Measurements from ENCODE around the gene RBM19.

Gene RBM19

GRCh38 chr12:113886721-113887120 is 79.4 kb downstream of the RBM19 start:
- TF ChIP-seq, protein P1, sequence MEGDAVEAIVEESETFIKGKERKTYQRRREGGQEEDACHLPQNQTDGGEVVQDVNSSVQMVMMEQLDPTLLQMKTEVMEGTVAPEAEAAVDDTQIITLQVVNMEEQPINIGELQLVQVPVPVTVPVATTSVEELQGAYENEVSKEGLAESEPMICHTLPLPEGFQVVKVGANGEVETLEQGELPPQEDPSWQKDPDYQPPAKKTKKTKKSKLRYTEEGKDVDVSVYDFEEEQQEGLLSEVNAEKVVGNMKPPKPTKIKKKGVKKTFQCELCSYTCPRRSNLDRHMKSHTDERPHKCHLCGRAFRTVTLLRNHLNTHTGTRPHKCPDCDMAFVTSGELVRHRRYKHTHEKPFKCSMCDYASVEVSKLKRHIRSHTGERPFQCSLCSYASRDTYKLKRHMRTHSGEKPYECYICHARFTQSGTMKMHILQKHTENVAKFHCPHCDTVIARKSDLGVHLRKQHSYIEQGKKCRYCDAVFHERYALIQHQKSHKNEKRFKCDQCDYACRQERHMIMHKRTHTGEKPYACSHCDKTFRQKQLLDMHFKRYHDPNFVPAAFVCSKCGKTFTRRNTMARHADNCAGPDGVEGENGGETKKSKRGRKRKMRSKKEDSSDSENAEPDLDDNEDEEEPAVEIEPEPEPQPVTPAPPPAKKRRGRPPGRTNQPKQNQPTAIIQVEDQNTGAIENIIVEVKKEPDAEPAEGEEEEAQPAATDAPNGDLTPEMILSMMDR (IDR thresholded peaks at IDR 0.05; ENCODE audit: extremely low read depth, missing control alignments): no peak

GRCh38 chr12:113884392-113884791 is 81.7 kb downstream of the RBM19 start:
- TF ChIP-seq, protein P1 (IDR thresholded peaks at IDR 0.05; ENCODE audit: extremely low read depth, missing control alignments): no peak

More at GRCh38 chr12:113886721-113887120, 79.4 kb downstream of the RBM19 start:
- no peak for DNase-seq (ENCODE audit: low spot score)

DNA sequence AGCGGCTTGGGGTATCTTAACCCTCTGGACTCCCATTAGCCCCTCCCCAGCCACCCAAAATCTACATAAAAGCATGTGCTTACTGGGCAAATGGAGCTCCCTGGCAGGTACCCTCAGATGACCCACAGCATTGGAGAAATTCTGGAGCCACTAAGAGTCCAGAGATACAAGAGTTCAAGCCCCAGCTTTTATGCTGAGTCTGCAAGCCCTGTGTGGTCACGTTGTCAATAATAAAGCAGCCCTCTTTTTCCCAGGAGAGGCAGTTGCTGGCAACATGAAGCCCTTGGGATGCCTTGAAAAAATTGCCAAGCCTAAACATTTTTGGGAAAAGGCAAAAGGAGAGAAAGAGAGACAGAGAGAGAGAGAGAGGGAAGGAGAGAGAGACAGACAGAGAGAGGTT is 83.4 kb downstream of the RBM19 start:
- TF ChIP-seq, protein P1 (IDR thresholded peaks at IDR 0.05; ENCODE audit: extremely low read depth, missing control alignments): no peak
- no peak for DNase-seq (ENCODE audit: low spot score)

More at GRCh38 chr12:113884392-113884791, 81.7 kb downstream of the RBM19 start:
- DNase-seq (ENCODE audit: low spot score): no peak

GRCh38 chr12:113880988-113881962 is 84.8 kb downstream of the RBM19 start:
- DNase-seq (ENCODE audit: low spot score): no peak
- TF ChIP-seq, protein P1 (IDR thresholded peaks at IDR 0.05; ENCODE audit: extremely low read depth, missing control alignments): no peak

GRCh38 chr12:113880326-113880725 is 85.8 kb downstream of the RBM19 start:
- DNase-seq (ENCODE audit: low spot score): no peak
- TF ChIP-seq, protein P1 (IDR thresholded peaks at IDR 0.05; ENCODE audit: extremely low read depth, missing control alignments): no peak

DNA sequence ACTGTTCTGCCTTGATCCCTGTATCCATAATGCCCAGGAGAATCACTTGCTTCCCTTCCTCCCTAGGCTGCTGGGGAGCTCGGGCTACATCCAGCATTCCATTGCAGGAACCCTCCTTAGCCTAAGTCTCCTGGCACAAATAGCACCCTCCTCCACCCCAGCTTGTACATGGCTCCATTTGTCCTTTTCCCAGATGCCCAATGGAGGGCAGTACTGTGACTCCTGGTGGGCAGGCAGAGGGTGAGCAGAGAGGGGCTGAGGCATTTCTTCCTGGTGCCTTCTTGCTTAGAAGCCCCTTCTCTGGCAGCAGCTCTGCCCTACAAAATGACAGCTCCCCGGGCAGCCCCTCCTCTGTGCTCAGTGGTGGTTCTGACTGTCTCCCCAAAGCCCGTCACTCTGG is 86.5 kb downstream of the RBM19 start:
- TF ChIP-seq, protein P1 (IDR thresholded peaks at IDR 0.05; ENCODE audit: extremely low read depth, missing control alignments): no peak
- no peak for DNase-seq (ENCODE audit: low spot score)

- no peak for DNase-seq (ENCODE audit: low spot score)
- TF ChIP-seq, protein P1 (IDR thresholded peaks at IDR 0.05; ENCODE audit: extremely low read depth, missing control alignments): no peak
Measured at GRCh38 chr12:113877607-113878006, 88.5 kb downstream of the RBM19 start.

Data from GM20000 (cell line).